Smooth muscle cell (in vitro differentiated cells): ENCODE results near the gene KAT2A. TPM values are rescaled to one million over a fixed set of nuclear protein-coding genes. Genes with fewer than 3 reads are reported as not detected.

Experiments
- DNase-seq: peaks from one replicate; lab custom pipeline; 2025; ENCODE audit not compliant: unreplicated experiment; lab: John Stamatoyannopoulos, UW
- H2AFZ ChIP-seq: fragments of 200-600 bp; sonication (generic); 2 replicates; pipeline ENCODE4 v1.6.0; 2016; ENCODE audit warnings: antibody characterized with exemption, low read depth, mild to moderate bottlenecking
- H3F3A ChIP-seq: fragments of 200-600 bp; sonication (generic); 2 replicates; pipeline ENCODE4 v1.6.0; 2017; ENCODE audit warnings: antibody characterized with exemption, low read depth
- H3K27ac ChIP-seq: fragments of 200-600 bp; sonication (generic); 2 replicates; pipeline ENCODE4 v1.5.1; 2016; ENCODE audit warnings: low read depth, mild to moderate bottlenecking
- H3K27me3 ChIP-seq: fragments of 200-600 bp; sonication (generic); 2 replicates; pipeline ENCODE4 v1.6.1; 2016; ENCODE audit warnings: low read depth, mild to moderate bottlenecking
- H3K36me3 ChIP-seq: fragments of 200-600 bp; sonication (generic); 2 replicates; pipeline ENCODE4 v1.5.1; 2016; ENCODE audit warnings: low read depth
- H3K4me1 ChIP-seq: fragments of 200-600 bp; sonication (generic); 2 replicates; pipeline ENCODE4 v1.5.1; 2016; ENCODE audit warnings: low read depth
- H3K4me2 ChIP-seq: fragments of 200-600 bp; sonication (generic); 2 replicates; pipeline ENCODE4 v1.6.0; 2016; ENCODE audit warnings: mild to moderate bottlenecking
- H3K4me3 ChIP-seq: fragments of 200-600 bp; sonication (generic); 2 replicates; pipeline ENCODE4 v1.5.1; 2016; ENCODE audit warnings: mild to moderate bottlenecking
- H3K79me2 ChIP-seq: fragments of 200-600 bp; sonication (generic); 2 replicates; pipeline ENCODE4 v1.6.0; 2016; ENCODE audit warnings: low read depth, mild to moderate bottlenecking
- H3K9ac ChIP-seq: fragments of 200-600 bp; sonication (generic); 2 replicates; pipeline ENCODE4 v1.6.0; 2016; ENCODE audit warnings: low read depth
- H3K9me3 ChIP-seq: fragments of 200-600 bp; sonication (generic); replicated peaks from 2 replicates; pipeline ENCODE4 v1.5.1; 2016; ENCODE audit warnings: low read depth
- H4K20me1 ChIP-seq: fragments of 200-600 bp; sonication (generic); 2 replicates; pipeline ENCODE4 v1.6.0; 2016; ENCODE audit warnings: low read depth
- WGBS: methylation state at CpG from one replicate; pipeline ENCODE4 v1.1.7; 2016; ENCODE audit warnings: low lambda C conversion rate; 5-methylcytosine and 5-hydroxymethylcytosine counted together
- polyA plus RNA-seq: library from polyadenylated mRNA; unstranded; fragments of >200 nt; fragmentation: Nextera tagmentation; extraction: Ambion mirVana; gene quantifications from 2 replicates; pipeline ENCODE4 v1.2.1, GENCODE V29; 2016
- total RNA-seq: library from RNA; depleted of rRNA; stranded (reverse); fragments of >200 nt; gene quantifications from 2 replicates; pipeline ENCODE4 v1.2.3, GENCODE V29; 2014
- TF ChIP-seq, protein P1 (sequence below): fragments of 200-600 bp; sonication (generic); IDR thresholded peaks from 2 replicates; pipeline ENCODE4 v1.5.1; 2017; ENCODE audit warnings: borderline replicate concordance, mild to moderate bottlenecking, antibody characterized with exemption; ENCODE audit not compliant: insufficient read depth, poor library complexity, severe bottlenecking

Gene KAT2A
- total and polyA plus RNA-seq, 2 experiments from 2014 or later, result 17.1 to 25.3 TPM

DNA sequence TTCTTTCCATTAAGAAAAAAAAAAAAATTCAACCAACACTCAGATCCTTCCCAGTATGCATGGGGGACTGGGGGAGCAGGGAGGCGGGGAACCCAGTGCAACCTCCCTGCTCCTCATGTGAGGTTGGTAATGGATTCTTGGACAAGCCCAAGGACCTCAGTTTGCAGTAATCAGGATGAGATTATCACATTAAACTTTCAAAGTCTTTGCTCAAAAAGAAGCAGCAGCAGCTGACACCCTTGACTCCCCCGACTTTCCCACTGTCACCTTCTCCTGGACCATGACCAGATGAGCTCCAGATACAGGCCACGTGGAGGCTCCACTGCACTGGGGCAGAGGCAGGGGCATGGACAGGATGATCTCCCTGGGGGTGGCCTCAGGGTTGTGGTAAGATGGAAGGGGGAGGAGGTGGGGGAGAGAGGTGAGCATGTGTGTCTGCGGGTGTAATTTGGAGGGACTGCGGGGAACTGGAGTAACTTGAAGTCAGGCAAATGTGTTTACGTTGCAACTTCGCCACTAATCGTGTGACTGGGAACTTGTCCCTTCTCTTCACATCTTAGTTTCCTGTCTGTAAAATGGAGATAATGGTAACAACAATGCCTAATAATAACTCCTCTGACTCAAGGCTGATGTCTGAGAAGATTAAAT is 42.6 kb downstream of the KAT2A start:
- TF ChIP-seq, protein P1, sequence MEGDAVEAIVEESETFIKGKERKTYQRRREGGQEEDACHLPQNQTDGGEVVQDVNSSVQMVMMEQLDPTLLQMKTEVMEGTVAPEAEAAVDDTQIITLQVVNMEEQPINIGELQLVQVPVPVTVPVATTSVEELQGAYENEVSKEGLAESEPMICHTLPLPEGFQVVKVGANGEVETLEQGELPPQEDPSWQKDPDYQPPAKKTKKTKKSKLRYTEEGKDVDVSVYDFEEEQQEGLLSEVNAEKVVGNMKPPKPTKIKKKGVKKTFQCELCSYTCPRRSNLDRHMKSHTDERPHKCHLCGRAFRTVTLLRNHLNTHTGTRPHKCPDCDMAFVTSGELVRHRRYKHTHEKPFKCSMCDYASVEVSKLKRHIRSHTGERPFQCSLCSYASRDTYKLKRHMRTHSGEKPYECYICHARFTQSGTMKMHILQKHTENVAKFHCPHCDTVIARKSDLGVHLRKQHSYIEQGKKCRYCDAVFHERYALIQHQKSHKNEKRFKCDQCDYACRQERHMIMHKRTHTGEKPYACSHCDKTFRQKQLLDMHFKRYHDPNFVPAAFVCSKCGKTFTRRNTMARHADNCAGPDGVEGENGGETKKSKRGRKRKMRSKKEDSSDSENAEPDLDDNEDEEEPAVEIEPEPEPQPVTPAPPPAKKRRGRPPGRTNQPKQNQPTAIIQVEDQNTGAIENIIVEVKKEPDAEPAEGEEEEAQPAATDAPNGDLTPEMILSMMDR, result no peak
- 77% methylated on average over 8 of the region's 8 CpGs for WGBS
- H3K79me2 ChIP-seq, result no peaks in the 10 kb centered on the region
- no peak overlapping the region for H2AFZ ChIP-seq
- DNase-seq, result no peak
- H3K9ac ChIP-seq, result no peak overlapping the region
- no peaks in the 10 kb centered on the region for H3K36me3 ChIP-seq
- no peak overlapping the region for H3K4me2 ChIP-seq
- H3K27ac ChIP-seq, result no peak overlapping the region
- H3K4me1 ChIP-seq, result no peaks in the 10 kb centered on the region
- H3K4me3 ChIP-seq, result no peak overlapping the region
- H3K9me3 ChIP-seq, result no peaks in the 10 kb centered on the region
- H3F3A ChIP-seq, result no peaks in the 10 kb centered on the region
- H4K20me1 ChIP-seq, result no peaks in the 10 kb centered on the region
- peaks cover 5% of the 10 kb centered on the region for H3K27me3 ChIP-seq

DNA sequence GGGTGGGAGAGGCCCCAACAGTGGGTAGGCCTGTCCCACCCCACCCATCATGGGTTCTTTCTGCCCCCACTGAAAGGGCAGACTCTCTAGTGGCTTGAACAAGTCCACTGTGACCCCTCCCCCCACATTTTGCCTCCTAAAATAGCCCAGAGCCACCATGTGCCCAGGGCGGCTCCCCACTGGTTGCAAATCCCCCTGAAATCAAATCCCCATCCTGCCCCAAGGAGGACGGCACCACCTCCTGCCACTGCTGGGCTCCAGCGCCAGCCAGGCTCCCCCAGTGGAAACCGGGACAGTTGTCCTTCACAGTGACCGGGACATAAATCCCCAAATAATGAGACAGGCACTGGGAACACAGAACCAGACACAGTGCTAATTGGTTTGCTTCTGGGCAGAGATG is 43.4 kb downstream of the KAT2A start:
- TF ChIP-seq, protein P1, result no peak
- no peak overlapping the region for H3K4me3 ChIP-seq
- peaks cover 13% of the 10 kb centered on the region for H3K27me3 ChIP-seq
- DNase-seq, result no peak
- no peak overlapping the region for H3K4me2 ChIP-seq
- 90% methylated on average over 5 of the region's 5 CpGs for WGBS
- no peaks in the 10 kb centered on the region for H3K36me3 ChIP-seq
- H3K9me3 ChIP-seq, result no peaks in the 10 kb centered on the region
- H2AFZ ChIP-seq, result no peak overlapping the region
- H4K20me1 ChIP-seq, result no peaks in the 10 kb centered on the region
- H3K4me1 ChIP-seq, result no peaks in the 10 kb centered on the region
- H3K79me2 ChIP-seq, result no peaks in the 10 kb centered on the region
- no peaks in the 10 kb centered on the region for H3F3A ChIP-seq
- H3K9ac ChIP-seq, result no peak overlapping the region
- H3K27ac ChIP-seq, result no peak overlapping the region

DNA sequence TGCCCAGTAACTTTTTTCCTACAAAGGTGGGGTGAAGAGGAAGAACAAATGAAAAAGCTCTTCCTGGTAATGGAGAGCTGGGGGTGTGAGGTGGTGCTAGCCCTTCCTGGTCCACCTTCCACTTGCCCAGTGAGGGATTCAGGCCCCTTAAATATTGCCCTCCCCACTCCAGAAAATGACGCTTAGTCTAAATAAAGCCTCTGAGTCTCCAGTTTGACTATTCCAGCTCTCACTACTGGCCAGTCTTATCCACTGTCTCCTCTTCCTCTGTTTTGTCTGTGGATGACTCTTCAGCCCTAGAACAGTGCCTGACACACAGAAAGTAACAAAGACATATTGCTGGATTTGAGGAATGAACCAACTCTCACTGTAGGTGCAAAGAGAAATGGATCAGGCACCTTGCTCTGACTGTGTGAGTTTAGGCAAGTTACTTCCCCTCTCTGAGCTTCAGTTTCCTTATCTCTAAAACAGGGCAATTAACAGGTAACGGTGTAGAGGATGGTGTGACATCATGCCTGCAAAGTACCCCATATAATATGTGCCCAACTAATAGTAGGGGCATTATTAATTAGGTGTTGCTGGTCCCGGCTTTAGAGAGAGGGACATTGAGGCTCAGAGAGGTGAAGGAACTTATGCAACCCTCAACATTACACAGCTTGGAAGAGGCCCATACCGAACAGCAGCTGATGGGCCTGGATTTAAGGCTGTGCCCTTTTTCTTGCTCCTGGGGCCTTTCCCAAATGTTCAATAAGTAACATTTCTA is 44.2 kb downstream of the KAT2A start:
- Histone ChIP-seq H3K9me3 (no peaks in the 10 kb centered on the region), H3K27me3 (peaks cover 21% of the 10 kb centered on the region), H3K4me2 (no peak overlapping the region), H4K20me1 (no peaks in the 10 kb centered on the region), H2AFZ (no peak overlapping the region), H3K79me2 (no peaks in the 10 kb centered on the region), H3F3A (no peaks in the 10 kb centered on the region), H3K4me1 (no peaks in the 10 kb centered on the region), H3K36me3 (no peaks in the 10 kb centered on the region), H3K4me3 (no peak overlapping the region), H3K27ac (no peak overlapping the region), H3K9ac (no peak overlapping the region)
- 83% methylated on average over 4 of the region's 4 CpGs for WGBS
- TF ChIP-seq, protein P1, result no peak
- no peak for DNase-seq

DNA sequence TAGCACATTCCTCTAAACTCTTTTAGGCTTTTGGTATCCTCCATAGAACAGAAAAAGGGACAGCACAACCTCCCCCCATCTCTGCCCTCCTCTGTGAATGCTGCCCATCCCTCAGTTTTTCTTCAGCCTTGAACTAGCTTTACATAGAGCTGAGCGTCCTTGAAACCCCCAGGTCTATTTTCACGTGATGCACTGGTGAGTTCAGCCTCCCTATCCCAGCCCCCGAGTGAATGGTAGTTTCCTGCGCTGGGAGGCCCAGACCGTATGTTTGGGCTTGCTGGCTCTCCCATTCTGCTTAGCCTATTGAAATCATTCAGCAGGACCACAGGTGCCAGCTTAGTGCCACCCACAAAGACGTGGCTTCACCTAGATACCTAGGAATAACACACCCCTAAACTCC is 45.4 kb downstream of the KAT2A start:
- Histone ChIP-seq H3K4me3 (no peak overlapping the region), H3F3A (no peaks in the 10 kb centered on the region), H2AFZ (no peak overlapping the region), H3K27ac (no peak overlapping the region), H3K4me2 (no peak overlapping the region), H3K79me2 (no peaks in the 10 kb centered on the region), H3K9me3 (no peaks in the 10 kb centered on the region), H4K20me1 (no peaks in the 10 kb centered on the region), H3K36me3 (no peaks in the 10 kb centered on the region), H3K9ac (no peak overlapping the region), H3K27me3 (peaks cover 33% of the 10 kb centered on the region), H3K4me1 (no peaks in the 10 kb centered on the region)
- no peak for DNase-seq
- WGBS, result 86% methylated on average over 6 of the region's 6 CpGs
- TF ChIP-seq, protein P1, result no peak
